GM19397 (cell line): Measurements from ENCODE around the gene LAMTOR2.

Experiments used
- ATAC-seq: cut with Tn5 transposase; IDR thresholded peaks from one replicate; pipeline ENCODE4 v1.9.1; 2021; ENCODE audit warnings: mild to moderate bottlenecking, moderate library complexity; ENCODE audit not compliant: unreplicated experiment

LAMTOR2 gene

DNA sequence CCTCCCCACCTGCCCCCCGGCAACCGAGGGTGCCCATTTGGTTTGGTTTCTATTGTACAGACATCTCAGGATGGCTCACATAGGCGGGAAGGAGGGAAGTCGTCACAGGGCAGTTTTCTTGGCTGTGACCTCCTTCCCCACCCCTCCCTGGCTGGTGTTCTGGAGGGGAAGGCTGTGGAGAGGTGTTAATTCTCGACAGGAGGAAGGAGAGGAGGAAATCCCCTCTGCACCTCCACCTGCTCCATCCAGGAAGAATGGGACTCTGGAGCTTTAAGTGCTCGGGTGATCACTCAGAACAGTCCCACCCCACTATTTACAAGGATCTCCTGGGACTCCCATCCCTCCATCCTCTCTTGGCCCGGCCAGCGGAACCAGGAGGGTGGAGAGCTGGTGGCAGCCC, 20.1 kb downstream of the LAMTOR2 start:
- no peak for ATAC-seq

DNA sequence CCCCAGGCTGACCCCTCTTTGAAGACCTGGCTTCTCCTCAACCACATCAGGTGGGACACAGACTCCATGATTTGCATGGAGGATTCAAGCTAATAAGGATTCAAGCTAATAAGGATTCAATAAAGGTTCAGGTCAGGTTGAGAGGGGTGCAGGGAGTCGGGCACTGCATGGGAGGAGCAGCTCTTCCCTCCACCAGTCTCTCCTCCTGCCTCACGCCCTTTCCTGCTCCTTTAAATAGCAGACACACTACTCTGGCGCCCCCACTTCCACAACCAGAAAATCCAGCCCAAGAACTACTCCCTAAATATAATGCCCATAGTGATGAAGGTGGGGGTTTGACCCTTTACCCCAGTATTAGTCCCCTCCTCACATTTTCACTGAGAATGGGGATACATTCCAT, 20.6 kb downstream of the LAMTOR2 start:
- ATAC-seq = no peak

DNA sequence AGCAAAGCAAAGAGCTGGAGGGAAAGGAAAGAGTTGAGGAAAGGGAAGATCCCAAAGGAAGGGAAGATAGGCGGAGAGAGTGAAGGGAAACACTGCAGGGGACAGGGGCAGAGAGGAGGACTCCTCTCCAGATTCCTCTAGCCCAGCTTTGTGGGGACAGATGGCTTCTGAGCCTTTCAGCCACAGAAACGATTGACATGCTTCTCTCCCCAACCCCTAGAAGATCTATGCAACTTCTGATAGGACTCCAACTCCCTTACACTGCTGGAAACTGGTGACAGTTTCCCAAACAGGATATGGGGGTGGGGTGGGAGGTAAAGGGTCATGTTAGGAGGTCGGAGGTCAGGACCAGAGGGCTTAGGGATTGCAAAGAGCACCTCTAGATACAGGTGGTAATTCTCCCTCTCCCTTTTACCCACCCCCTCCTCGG, 21.2 kb downstream of the LAMTOR2 start:
- no peak for ATAC-seq

DNA sequence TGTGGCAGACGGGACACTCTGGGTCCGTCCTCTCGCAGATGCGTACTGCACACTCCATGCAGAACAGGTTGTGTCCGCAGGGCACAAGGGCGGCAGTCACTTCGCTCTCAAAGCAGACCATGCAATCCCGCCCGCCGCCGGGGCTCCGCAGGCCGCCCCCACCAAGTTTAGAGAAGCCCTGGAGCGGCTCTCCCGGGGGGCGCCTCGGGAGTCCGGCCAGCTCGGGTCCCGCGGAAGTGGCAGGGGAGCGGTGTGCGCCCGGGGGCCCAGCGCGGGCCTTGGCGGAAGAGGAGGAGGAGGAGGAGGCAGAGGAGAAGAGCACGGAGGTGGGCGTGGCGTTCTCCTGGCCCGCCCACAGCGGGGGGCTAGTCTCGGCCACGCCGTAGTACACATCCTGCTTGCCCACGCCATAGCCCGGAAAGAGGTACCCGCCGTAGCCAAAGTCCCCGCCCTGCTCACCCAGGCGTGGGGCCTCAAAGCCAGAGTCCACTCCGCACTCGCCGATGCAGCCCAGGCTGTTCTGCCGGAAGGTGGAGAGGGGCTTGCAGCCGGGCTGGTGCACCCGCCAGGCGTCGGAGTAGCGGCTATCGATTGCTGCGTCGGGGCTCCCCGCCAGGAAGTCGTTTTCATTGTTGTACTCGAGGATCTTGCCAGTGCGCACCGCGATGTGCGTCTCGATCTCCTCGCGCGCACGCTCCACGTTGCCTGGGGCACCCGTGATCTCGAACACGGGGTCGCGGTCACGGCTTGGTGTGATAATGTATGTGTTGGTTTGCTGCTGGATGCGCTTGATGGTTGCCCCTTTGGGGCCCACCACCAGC, 22.2 kb downstream of the LAMTOR2 start:
- no peak for ATAC-seq

DNA sequence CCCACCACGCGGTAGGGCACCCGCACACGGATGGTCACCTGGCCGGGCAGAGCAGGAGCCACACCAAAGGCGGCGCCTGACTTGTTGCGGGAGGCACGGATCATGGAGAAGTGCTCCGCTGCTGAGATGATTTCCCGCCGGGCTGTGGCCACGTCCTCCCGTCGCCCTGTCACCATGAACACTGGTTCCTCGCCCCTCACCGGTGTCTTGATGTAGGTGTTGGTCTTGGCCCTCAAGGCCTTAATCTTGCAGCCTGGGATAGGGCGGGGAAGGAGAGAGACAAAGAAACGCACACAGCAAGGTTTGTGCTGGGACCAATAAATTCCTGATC, 22.8 kb downstream of the LAMTOR2 start:
- no peak for ATAC-seq

DNA sequence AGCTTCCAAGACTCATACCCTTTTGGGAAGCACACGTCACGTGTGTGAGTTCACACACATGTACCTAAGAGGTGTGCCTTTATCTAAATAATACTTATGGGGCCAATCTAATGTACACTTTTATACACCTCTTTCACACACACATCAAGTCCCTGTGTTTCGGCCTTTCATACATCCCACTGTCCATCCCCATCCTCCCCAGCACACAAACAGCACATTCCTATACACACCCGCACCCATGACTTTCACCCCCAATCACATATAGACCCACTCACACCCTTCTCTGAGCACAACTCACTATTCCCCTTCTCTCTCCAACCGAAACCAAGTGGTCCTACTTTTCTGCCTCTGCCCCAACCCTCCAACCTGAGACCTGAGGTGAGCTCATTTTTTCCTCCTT, 24.1 kb downstream of the LAMTOR2 start:
- ATAC-seq = no peak

DNA sequence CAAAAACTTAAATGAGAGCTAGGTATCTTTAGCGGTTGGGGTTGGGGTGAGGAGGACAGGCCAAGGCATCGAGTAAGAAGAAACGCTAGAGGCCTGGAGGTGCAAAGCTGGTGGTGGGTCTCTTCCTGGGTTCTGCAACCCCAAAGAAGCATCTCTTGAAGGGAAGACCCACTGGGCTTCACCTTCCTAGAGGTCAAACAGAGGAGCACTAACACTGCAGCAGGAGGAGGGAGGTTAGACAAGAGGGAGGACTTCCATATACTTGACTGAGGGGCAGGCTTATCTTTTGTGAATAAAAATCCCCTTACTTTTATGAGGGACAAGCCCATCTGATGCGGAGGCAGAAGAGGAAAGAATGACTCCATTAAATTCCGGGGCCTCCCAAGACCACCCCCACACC, 25.2 kb downstream of the LAMTOR2 start:
- ATAC-seq = no peak

DNA sequence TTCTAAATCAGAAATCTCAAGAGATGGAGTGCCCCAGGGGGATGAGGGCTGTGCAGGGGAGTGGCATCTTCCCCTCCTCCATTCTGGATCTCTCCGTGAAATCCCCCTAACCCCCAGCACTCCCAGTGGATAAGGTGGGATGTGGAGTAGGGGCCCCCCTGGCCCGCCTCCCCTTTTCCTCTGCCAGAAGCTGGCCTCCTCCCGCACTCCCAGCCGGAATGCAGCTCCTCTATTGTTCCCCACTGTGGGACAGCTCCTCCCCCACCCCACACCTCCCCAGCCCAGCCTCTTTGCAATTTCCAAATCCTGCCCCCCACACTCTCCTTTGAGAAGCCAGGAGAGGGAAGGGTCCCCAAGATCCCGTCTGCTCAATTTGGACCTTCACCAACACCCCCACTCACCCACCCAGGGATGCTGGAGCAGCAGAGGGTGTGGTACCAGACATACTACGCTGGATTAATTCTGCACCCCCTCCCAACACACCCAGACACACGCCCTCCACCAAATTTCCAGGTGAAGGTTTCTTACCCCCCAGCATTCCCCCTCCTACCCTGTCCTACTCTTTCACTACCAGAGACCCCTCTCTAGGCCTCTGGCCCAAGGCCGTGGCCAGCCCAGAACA, 25.8 kb downstream of the LAMTOR2 start:
- ATAC-seq = no peak

DNA sequence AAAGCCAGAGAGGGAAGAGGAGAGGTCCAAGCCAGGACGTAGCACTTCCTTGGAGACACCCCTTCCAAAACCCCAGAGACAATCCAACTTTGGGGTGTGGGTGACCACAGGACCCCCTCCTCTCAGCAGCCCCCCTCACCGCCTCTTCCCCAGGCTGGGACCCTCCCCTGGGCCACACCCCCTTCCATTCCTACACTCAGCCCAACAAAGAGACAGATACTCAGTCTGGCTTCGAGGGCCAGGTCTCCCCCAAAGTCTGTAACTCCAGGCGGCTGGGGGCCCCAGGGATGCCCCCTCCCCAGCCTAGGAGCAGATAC, 26.2 kb downstream of the LAMTOR2 start:
- no peak for ATAC-seq

DNA sequence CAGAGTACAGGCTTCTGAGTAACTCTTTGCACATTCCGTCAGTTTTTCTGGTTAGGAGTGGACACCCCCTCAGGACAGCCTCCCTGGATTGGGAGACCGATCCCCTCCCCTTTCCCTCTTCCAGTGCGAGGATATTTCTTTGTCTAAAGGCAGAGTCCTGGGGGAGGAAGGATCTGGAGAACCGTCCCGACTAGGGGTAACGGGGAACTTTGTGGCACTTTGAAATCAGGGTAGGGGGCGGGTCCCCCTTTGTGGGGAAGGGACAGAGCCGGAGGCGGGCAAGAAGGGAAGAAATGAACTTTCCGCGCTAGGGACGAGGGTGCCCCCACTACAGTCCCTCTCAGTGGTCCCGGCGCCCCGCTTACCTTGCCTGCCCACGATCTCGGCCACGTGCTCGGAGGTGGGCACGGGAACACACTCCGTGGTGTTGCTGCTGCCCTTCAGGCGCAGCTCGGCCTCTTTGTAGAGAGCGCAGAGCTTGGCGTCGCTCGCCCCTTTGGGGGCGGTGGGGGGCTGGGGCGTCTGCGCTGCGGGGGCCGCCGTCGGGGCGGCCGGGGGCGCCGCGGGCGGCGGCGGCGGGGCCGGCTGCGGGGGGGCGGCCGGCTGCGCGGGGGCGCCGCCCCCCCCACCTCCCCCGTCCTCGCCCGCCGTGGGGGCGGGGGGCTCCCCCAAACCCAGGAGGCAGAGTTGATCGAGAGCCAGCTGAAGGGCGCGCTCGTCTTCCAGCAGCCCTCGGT, 26.8 kb downstream of the LAMTOR2 start:
- ATAC-seq = no peak

DNA sequence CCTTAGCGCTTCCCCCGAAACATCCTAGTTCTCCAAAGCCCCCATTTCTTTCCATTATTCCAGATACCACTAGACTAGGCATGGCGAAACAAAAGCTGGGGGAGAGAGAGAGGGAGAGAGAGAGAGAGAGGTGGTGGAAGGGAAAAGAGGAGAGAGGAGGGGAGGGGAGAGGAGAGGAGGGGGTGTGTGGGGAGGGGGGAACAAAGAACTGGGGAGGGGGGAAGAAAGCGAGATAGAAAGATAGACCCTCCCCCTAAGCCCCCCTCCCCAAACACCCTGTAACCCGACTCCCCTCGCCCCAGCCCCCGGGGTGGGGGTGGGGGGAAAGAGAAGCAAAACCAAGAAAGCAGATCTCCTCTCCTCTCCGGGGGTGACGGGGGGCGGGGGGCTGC, 27.3 kb downstream of the LAMTOR2 start:
- no peak for ATAC-seq

DNA sequence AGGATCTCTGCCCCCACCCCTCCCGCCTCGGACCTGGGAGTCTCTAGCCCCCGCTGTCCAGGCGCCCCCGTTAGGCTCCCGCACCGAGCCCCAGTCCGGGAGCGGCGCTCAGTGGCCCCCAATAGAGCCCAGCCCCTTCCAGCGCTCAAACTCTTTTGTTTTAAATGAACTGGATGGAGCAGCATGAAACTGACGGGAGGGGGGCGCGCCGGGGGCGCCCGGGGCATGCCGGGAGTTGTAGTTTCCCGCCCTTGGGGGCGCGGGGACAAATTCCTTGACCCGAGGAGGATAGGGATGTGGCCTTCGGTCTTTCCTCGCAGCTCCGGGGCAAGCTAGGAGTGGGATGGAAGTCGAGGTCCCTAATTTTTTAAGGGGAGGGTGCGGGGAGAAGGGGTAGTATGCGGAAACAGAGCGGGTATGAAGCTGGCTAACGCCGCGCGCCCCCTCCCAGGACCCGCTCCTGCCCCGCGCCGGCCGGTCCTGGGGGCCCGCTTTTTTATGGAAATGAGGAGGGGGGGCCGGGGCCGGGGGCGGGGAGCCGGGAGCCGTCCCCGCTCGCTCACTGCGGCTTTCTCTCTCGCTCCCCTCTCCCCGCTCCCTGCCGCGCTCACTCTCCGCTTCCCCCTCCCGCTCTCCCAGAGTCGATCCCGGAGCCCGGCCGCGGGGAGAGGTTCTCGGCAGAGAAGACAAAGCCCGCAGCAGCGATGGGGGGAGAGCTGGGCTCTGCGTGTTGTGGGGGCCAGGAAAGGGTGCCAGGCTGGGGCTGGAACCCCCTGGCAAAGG, 27.9 kb downstream of the LAMTOR2 start, which contains the start of gene MEX3A:
TSS of gene MEX3A (minus strand) at position 157 of the 783 bp plus-strand sequence. CDS start 467 bp downstream, outside the sequence.
- no peak for ATAC-seq

DNA sequence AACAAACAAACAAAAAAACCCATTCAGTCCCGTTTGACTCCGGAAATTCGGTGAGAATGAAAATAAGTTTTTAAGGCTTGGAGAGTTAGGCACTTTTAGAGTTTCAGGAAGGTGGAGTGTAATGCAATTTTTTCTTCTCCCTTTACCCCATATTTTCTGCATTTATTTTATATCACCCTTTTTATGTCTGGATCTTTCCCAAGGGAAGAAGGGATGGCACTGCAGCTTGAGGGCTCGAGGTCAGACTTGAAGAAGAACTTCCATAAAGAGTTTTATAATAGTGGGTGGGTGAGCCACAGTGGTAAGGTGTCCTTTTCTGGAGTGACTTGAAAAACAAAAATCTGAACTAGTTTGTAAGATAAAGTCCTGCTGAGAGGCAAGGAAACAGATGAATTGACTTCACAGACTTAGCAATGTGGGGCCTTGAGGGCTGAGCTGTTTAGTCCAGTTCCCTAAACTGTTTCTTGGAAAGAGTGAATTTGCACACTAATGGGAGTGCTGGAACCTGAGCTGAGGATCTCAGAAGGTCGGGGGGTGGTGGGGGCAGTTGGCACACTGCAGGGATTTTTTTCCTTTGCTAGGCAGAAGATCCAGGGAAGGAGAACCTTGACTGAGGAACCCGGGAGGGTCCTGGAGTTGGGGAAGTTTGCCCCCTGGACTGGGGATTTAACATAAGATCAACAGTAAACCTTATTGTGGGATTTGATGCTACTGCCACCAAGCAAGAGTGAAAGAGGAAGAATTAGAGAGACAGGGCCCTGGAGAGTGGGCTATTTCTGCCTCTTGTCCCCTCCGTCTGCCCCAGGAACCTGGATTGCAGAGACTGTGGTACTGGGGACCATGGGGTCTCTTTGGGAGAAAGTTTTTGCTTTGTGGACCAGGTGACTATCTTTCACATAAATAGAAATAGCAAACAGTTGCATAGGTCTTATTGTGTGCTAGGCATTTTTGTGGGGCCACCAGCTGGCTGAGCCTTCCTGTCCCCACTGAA, 29.5 kb downstream of the LAMTOR2 start:
- no peak for ATAC-seq

DNA sequence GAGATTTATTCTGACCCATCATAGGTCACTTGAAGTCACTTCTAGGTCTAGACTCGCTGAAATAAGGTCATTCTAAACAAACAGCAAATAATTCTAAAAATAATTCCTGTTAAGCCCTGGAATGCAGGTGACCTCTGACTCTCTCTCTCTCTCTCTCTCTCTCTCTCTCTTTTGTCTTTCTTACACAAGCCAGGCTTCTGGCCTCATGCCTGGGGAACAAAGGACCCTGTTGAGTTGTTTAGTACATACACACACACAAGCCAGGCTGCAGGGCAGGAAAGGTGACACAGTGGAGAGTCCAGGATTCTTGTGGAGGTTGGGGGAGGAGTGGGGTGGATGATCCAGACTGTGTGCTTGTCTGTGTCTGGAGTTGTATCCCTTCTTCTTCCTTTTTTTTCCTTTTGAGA, 31.7 kb downstream of the LAMTOR2 start:
- no peak for ATAC-seq

DNA sequence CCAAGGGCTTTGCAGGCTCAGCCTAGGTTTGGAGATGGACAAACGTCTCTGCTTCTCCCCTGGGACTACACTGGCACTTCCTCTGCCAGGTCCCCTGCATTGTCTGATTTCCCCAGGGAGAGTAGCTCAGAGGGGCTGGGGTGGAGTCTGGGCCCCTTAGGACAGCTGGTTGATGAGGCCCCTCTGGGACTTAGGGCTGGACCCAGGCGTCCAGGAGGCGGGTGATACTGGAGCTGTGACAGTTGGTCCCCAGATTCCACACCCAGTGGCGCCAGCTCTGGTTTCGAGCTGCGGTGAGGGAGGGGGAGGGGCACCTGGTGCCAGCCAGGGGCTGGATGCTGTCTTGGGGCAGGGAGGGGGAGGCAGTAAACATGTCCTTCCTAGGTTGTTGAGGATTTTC, 35.1 kb downstream of the LAMTOR2 start:
- no peak for ATAC-seq

DNA sequence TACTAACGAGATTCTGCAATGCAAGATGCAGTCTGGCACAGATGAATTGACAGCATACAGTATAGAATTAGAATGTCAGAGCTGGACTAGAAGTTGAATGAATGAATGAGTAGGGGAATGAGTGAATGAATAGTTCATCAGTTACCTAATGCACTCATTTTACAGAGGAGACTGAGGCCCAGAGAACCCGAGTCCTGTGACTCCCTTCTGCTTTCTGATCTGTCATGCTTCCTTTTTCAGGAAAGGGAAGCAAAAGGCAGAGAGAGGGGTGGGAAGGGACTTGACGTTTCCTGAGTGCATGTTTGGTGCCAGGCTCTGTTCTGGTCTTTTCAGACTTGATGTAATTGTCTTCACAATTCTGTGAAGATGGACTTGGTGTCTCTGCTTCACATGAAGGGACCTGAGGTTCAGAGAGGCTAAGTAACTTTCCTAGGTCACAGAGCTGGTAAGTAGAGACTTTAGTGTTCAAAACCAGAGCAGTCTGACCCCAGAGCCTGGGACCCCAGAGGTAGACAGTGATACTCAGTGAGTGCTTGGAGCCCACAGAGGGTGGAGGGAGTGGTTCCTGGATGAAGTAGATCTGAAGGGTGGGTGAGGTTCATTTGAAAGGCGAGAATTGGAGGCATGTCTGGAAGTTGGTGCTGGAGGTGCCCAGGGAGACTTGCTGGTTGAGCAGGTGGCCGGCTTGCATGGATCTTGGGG, 35.7 kb downstream of the LAMTOR2 start:
- ATAC-seq = no peak

DNA sequence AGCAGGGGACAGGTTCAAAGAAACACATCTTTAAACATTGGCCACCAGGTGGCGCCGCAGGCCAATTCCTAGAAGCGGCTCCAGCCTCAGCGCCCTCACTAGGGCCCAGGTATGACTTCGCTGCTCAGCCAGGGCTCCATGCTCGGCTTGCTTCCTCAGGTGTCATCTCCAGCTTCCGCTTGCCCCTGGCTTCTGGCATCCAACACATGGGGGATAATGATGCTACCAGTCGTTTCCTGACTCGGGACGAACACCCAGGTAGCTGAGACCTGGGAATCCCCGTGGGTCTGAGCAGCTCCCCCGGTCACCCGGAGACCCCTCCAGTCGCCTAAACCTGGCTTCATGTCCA, 36.2 kb downstream of the LAMTOR2 start:
- ATAC-seq = no peak

DNA sequence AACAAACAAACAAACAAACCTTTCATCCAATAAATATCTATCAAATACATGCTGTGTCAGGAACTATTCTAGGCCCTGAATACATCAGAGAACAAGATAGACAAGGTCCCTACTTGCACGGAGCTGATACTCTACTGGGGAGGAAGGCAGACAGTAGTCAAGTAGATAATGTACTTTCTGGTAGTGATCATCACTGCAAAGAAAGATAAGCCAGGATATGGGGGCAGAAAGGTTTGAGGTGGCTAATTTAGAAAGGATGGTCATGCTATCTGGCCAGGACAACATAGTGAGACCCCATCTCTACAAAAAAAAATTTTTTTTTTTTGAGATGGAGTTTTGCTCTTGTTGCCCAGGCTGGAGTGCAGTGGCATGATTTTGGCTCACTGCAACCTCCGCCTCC, 37.0 kb downstream of the LAMTOR2 start:
- no peak for ATAC-seq

DNA sequence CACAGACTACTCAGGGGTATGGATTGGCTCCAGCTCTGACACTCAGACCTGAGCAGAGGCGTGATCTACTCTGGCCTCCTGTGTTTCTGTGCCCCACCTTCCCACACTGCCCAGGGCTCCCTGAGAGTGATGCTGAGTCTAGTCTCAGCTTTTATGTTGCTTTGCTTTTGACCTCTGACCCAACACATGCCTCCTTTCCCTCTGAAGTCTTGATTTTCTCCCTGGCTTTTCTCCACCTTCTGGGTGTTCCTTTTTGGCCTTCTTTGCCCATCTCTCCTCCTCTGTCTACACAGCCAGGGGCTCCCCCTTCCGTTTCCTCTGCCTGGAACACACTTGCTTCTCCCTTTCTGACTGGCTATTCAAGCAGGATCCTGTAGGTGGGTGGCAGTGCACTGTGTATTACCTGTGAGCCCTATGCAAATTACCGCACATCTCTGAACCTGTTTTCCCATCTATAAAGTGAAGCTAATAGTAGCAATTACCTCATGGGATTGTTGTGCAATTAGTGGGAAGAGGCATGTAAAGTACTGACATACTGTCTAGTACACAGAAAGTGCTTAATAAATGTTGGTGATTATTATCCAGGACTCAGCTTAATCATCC, 41.4 kb downstream of the LAMTOR2 start:
- no peak for ATAC-seq
